Right atrium auricular region (tissue), 2 donors: ENCODE measurements around the gene RIPPLY1. TPM values are rescaled to one million over a fixed set of nuclear protein-coding genes. Genes with fewer than 3 reads are reported as not detected.

Source experiments
- DNase-seq: peaks from one replicate; pipeline ENCODE4 v3.0.0-alpha.2; 2019; ENCODE audit warnings: low spot score
- H3K27ac ChIP-seq, 2 donors: fragments of 200-600 bp; sonication (generic); 1 replicate in 1 of 2; 2 replicates in 1 of 2; pipeline ENCODE4 v1.5.1; 2016 to 2019
- H3K27me3 ChIP-seq, 2 donors: fragments of 200-600 bp; sonication (generic); one replicate each; pipeline versions ENCODE4 v1.5.1 to v1.6.0; 2017 to 2019
- H3K36me3 ChIP-seq: fragments of 200-600 bp; sonication (generic); one replicate; pipeline ENCODE4 v1.5.1; 2016
- H3K4me1 ChIP-seq, 2 donors: fragments of 200-600 bp; sonication (generic); one replicate each; pipeline versions ENCODE4 v1.5.1 to v1.6.0; 2017 to 2019
- H3K4me3 ChIP-seq, 2 donors: fragments of 200-600 bp; sonication (generic); 1 replicate in 1 of 2; 2 replicates in 1 of 2; pipeline ENCODE4 v1.5.1; 2017 to 2019; ENCODE audit warnings: mild to moderate bottlenecking in 1 of 2, moderate library complexity in 1 of 2
- H3K9me3 ChIP-seq, 2 donors: fragments of 200-600 bp; sonication (generic); one replicate each; pipeline ENCODE4 v1.5.1; 2019
- CTCF ChIP-seq, 2 donors: fragments of 200-600 bp; sonication (generic); IDR thresholded peaks; one replicate each; pipeline ENCODE4 v1.5.1; 2019; ENCODE audit warnings: antibody characterized with exemption in 2 of 2
- total RNA-seq, 2 donors: library from RNA; depleted of rRNA; stranded (reverse); fragments of >200 nt; gene quantifications; one replicate each; pipeline ENCODE4 v1.1.0, GENCODE V29; 2016

Gene RIPPLY1
- total RNA-seq, 2 donors from 2014 or later, result not detected

GRCh38 chrX:106863697-106864096, 39.4 kb downstream of the RIPPLY1 start:
- Histone ChIP-seq H3K36me3 (no peaks in the 10 kb centered on the region), H3K9me3 (peaks cover 0 to 11% of the 10 kb centered on the region in 2 donors), H3K4me1 (no peaks in the 10 kb centered on the region), H3K4me3 (no peak overlapping the region), H3K27me3 (no peaks in the 10 kb centered on the region), H3K27ac (no peak overlapping the region)
- DNase-seq, result no peak
- no peak for TF ChIP-seq CTCF (IDR thresholded peaks at IDR 0.05)

- Histone ChIP-seq H3K27me3 (no peaks in the 10 kb centered on the region), H3K4me3 (no peak overlapping the region), H3K4me1 (no peaks in the 10 kb centered on the region), H3K27ac (no peak overlapping the region), H3K36me3 (no peaks in the 10 kb centered on the region), H3K9me3 (peaks cover 0 to 12% of the 10 kb centered on the region in 2 donors)
- DNase-seq, result no peak
- no peak for TF ChIP-seq CTCF (IDR thresholded peaks at IDR 0.05)
Observed at GRCh38 chrX:106862972-106863688, 40.0 kb downstream of the RIPPLY1 start.

Other genes starting within 250 kb of the RIPPLY1 start
- under 1 TPM; 0.55 to 0.78 TPM for gene RNF128, start 176.6 kb downstream of the RIPPLY1 start, total RNA-seq
- gene TBC1D8B, start 100.7 kb downstream of the RIPPLY1 start, total RNA-seq, result 1 to 10 TPM; 3.6 to 4.6 TPM
- not detected for gene CLDN2, start 17.1 kb upstream of the RIPPLY1 start, total RNA-seq
- 1 to 10 TPM; 3.6 to 7.4 TPM for gene MORC4, start 96.9 kb upstream of the RIPPLY1 start, total RNA-seq
- gene RBM41, start 215.5 kb upstream of the RIPPLY1 start, total RNA-seq, result 1 to 10 TPM; 6.7 to 7.3 TPM